HepG2 (cell line): ENCODE data around the gene H6PD. TPM values are rescaled to one million over a fixed set of nuclear protein-coding genes. Genes with fewer than 3 reads are reported as not detected.

ENCODE experiments used
- AGO2 ChIP-seq: fragments of 200-400 bp; formaldehyde crosslinking; optimal IDR thresholded peaks from 2 replicates; pipeline ENCODE3; 2017; ENCODE audit warnings: mild to moderate bottlenecking, low read depth, low read length, moderate library complexity
- CREM ChIP-seq, 2 experiments: sonication (generic) in 1 of 2; formaldehyde crosslinking in 1 of 2; IDR thresholded peaks; 2 replicates each; pipeline versions ENCODE4 v1.4.0 to v1.6.1; 2016 to 2020; ENCODE audit warnings: antibody characterized with exemption in 1 of 2, mild to moderate bottlenecking in 1 of 2, missing genetic modification reagents in 1 of 2
- HNF4G ChIP-seq, 2 experiments: sonication (generic) in 1 of 2; formaldehyde crosslinking in 1 of 2; IDR thresholded peaks; 2 replicates each; pipeline versions ENCODE4 v1.4.0 to v1.6.1; 2011 to 2020; ENCODE audit warnings: borderline replicate concordance in 2 of 2, low read depth in 2 of 2, mild to moderate bottlenecking in 2 of 2, low read length in 1 of 2, missing genetic modification reagents in 1 of 2, moderate library complexity in 1 of 2
- ISL2 ChIP-seq: sonication (generic); formaldehyde crosslinking; IDR thresholded peaks from 2 replicates; pipeline ENCODE4 v1.5.0; 2020; ENCODE audit warnings: missing genetic modification reagents
- KMT2A ChIP-seq: sonication (generic); formaldehyde crosslinking; IDR thresholded peaks from 2 replicates; pipeline ENCODE4 v1.4.0; 2020; ENCODE audit warnings: missing genetic modification reagents
- MXI1 ChIP-seq: IDR thresholded peaks from 3 replicates; pipeline ENCODE4 v1.6.1; 2012; ENCODE audit warnings: low read depth, low read length, inconsistent platforms, borderline replicate concordance
- PHF21A ChIP-seq: sonication (generic); formaldehyde crosslinking; IDR thresholded peaks from 2 replicates; pipeline ENCODE4 v1.5.0; 2020; ENCODE audit warnings: mild to moderate bottlenecking, missing genetic modification reagents
- PHF8 ChIP-seq: sonication (generic); formaldehyde crosslinking; IDR thresholded peaks from 2 replicates; pipeline ENCODE4 v1.5.0; 2020; ENCODE audit warnings: missing genetic modification reagents
- RBM39 ChIP-seq: fragments of 200-400 bp; formaldehyde crosslinking; IDR thresholded peaks from one replicate; pipeline ENCODE4 v1.6.1; 2018; ENCODE audit warnings: antibody characterized with exemption, mild to moderate bottlenecking, low read depth, low read length; ENCODE audit not compliant: poor library complexity, severe bottlenecking
- SAP130 ChIP-seq: IDR thresholded peaks from 2 replicates; pipeline ENCODE4 v1.6.1; 2016; ENCODE audit warnings: low read depth
- STAT5B ChIP-seq: sonication (generic); formaldehyde crosslinking; IDR thresholded peaks from 2 replicates; pipeline ENCODE4 v1.4.0; 2020; ENCODE audit warnings: missing genetic modification reagents
- ZNF160 ChIP-seq: sonication (generic); formaldehyde crosslinking; IDR thresholded peaks from 2 replicates; pipeline ENCODE4 v1.8.0; 2022; ENCODE audit warnings: mild to moderate bottlenecking, inconsistent platforms, missing genetic modification reagents
- ZNF251 ChIP-seq: sonication (generic); formaldehyde crosslinking; IDR thresholded peaks from 2 replicates; pipeline ENCODE4 v1.9.0; 2021; ENCODE audit warnings: mild to moderate bottlenecking, missing genetic modification reagents
- ZNF782 ChIP-seq: sonication (generic); formaldehyde crosslinking; IDR thresholded peaks from 2 replicates; pipeline ENCODE4 v1.4.0; 2020; ENCODE audit warnings: missing genetic modification reagents, mild to moderate bottlenecking, borderline replicate concordance
- polyA plus RNA-seq, 8 experiments: library from polyadenylated mRNA; depleted of rRNA in 3 of 8; stranded (reverse) in 7 of 8; unstranded in 1 of 8; fragments of >200 nt; fragmentation: Illumina TruSeq in 4 of 8; extraction: Trizol in 4 of 8; gene quantifications; 2 replicates each; pipeline versions ENCODE4 v1.2.1 to v1.2.3, GENCODE V29; 2011 to 2016; ENCODE audit warnings: low read depth in 4 of 8, missing spikeins in 1 of 8, mixed read lengths in 1 of 8; ENCODE audit not compliant: insufficient read depth in 1 of 8
- total RNA-seq, 5 experiments: library from RNA; depleted of rRNA; stranded (reverse); fragments of >200 nt; fragmentation: Illumina TruSeq; extraction: Trizol; gene quantifications; 2 replicates each; pipeline ENCODE4 v1.2.3, GENCODE V29; 2016; ENCODE audit warnings: low read depth in 1 of 5
- TF ChIP-seq, protein P1 (sequence below): IDR thresholded peaks from 2 replicates; pipeline ENCODE4 v1.6.1; 2016
- TF ChIP-seq, protein P2 (sequence below): sonication (generic); formaldehyde crosslinking; IDR thresholded peaks from 2 replicates; pipeline ENCODE4 v1.8.0; 2022; ENCODE audit warnings: missing genetic modification reagents, mild to moderate bottlenecking, borderline replicate concordance
- TF ChIP-seq, protein P3 (sequence below): IDR thresholded peaks from 2 replicates; pipeline ENCODE4 v1.6.1; 2012; ENCODE audit warnings: inconsistent platforms
- TF ChIP-seq, protein P4 (sequence below): sonication (generic); formaldehyde crosslinking; IDR thresholded peaks from 2 replicates; pipeline ENCODE4 v1.5.0; 2020; ENCODE audit warnings: mild to moderate bottlenecking, missing genetic modification reagents, borderline replicate concordance
- TF ChIP-seq, protein P5 (sequence below): sonication (generic); formaldehyde crosslinking; IDR thresholded peaks from 2 replicates; pipeline ENCODE4 v1.9.0; 2022; ENCODE audit warnings: missing genetic modification reagents, mild to moderate bottlenecking, borderline replicate concordance

H6PD gene
- total and polyA plus RNA-seq, 2 of the 13 experiments (the other 11 are each of a cell fraction or from before 2014, with no cell fraction given), result 9.3 to 14.1 TPM

DNA sequence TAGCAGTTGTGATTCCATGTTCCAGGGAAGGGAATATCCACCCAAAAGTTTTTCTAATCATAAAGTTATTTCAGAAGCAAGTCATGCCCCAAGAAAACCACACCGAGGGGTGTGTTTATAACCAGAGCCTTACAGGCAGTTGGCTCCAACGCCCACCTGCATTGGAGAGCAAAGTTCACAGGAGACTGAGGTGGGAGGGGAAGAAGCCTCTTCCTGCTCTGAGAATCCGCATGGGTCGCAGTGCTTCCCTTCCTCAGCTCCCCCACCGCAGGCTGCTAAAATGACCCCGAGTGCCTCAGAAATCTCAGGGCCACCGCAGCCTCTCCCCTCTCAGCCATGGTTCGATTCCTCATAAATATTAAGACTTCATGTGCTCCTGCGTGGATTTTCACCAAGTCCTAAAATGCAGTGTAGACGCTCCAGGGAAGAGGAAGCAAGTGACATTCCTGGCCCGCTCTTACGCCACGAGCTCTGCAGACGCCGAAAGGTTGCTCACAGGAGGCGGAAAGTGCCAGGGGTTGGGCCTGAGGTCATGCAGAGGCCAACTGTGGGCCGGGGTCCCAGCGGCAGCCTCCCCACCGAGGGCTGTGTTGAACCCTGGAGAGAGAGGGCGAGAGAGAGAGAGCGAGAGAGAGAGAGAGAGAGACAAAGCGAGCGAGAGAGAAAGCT lies 44.7 kb downstream of the H6PD start (continued):
- no peak for TF ChIP-seq RBM39
- 0 out of 2 replicates have a peak, but pooled peaks have one; percentile 22 for TF ChIP-seq KMT2A (CRISPR knock-in tag)
- TF ChIP-seq, protein P1, sequence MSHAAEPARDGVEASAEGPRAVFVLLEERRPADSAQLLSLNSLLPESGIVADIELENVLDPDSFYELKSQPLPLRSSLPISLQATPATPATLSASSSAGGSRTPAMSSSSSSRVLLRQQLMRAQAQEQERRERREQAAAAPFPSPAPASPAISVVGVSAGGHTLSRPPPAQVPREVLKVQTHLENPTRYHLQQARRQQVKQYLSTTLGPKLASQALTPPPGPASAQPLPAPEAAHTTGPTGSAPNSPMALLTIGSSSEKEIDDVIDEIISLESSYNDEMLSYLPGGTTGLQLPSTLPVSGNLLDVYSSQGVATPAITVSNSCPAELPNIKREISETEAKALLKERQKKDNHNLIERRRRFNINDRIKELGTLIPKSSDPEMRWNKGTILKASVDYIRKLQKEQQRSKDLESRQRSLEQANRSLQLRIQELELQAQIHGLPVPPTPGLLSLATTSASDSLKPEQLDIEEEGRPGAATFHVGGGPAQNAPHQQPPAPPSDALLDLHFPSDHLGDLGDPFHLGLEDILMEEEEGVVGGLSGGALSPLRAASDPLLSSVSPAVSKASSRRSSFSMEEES (CRISPR knock-in tag), result no peak
- peak; percentile 32 for TF ChIP-seq AGO2
- TF ChIP-seq ZNF160 (CRISPR knock-in tag), result peak; percentile 45; the same call in 1 of the 2 replicates
- TF ChIP-seq STAT5B, result no peak
- peak; percentile 59 for TF ChIP-seq SAP130 (CRISPR knock-in tag)
- 0 out of 2 replicates have a peak, but pooled peaks have one; percentile 19 for TF ChIP-seq ISL2 (CRISPR knock-in tag)
- TF ChIP-seq HNF4G (IDR thresholded peaks at IDR 0.05; ENCODE audit: borderline replicate concordance, low read depth, low read length), result 0 out of 2 replicates have a peak, but pooled peaks have one; percentile 28
- TF ChIP-seq HNF4G (CRISPR knock-in tag; IDR thresholded peaks at IDR 0.05; ENCODE audit: borderline replicate concordance, low read depth), result no peak
- peak; percentile 37; the same call in 1 of the 2 replicates for TF ChIP-seq PHF8 (CRISPR knock-in tag)
- peak; percentile 23; the same call in 1 of the 2 replicates for TF ChIP-seq PHF21A (CRISPR knock-in tag)
- no peak for TF ChIP-seq ZNF782 (CRISPR knock-in tag)
- no peak for TF ChIP-seq MXI1
- TF ChIP-seq, protein P2, sequence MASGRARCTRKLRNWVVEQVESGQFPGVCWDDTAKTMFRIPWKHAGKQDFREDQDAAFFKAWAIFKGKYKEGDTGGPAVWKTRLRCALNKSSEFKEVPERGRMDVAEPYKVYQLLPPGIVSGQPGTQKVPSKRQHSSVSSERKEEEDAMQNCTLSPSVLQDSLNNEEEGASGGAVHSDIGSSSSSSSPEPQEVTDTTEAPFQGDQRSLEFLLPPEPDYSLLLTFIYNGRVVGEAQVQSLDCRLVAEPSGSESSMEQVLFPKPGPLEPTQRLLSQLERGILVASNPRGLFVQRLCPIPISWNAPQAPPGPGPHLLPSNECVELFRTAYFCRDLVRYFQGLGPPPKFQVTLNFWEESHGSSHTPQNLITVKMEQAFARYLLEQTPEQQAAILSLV (CRISPR knock-in tag), result 0 out of 2 replicates have a peak, but pooled peaks have one; percentile 23
- TF ChIP-seq ZNF251 (CRISPR knock-in tag), result no peak
- TF ChIP-seq, protein P3, sequence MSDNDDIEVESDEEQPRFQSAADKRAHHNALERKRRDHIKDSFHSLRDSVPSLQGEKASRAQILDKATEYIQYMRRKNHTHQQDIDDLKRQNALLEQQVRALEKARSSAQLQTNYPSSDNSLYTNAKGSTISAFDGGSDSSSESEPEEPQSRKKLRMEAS, result peak; percentile 54; the same call in 1 of the 2 replicates
- peak; percentile 13; the same call in 1 of the 2 replicates for TF ChIP-seq CREM (IDR thresholded peaks at IDR 0.05)
- no peak for TF ChIP-seq CREM (CRISPR knock-in tag; IDR thresholded peaks at IDR 0.05)
- TF ChIP-seq, protein P4, sequence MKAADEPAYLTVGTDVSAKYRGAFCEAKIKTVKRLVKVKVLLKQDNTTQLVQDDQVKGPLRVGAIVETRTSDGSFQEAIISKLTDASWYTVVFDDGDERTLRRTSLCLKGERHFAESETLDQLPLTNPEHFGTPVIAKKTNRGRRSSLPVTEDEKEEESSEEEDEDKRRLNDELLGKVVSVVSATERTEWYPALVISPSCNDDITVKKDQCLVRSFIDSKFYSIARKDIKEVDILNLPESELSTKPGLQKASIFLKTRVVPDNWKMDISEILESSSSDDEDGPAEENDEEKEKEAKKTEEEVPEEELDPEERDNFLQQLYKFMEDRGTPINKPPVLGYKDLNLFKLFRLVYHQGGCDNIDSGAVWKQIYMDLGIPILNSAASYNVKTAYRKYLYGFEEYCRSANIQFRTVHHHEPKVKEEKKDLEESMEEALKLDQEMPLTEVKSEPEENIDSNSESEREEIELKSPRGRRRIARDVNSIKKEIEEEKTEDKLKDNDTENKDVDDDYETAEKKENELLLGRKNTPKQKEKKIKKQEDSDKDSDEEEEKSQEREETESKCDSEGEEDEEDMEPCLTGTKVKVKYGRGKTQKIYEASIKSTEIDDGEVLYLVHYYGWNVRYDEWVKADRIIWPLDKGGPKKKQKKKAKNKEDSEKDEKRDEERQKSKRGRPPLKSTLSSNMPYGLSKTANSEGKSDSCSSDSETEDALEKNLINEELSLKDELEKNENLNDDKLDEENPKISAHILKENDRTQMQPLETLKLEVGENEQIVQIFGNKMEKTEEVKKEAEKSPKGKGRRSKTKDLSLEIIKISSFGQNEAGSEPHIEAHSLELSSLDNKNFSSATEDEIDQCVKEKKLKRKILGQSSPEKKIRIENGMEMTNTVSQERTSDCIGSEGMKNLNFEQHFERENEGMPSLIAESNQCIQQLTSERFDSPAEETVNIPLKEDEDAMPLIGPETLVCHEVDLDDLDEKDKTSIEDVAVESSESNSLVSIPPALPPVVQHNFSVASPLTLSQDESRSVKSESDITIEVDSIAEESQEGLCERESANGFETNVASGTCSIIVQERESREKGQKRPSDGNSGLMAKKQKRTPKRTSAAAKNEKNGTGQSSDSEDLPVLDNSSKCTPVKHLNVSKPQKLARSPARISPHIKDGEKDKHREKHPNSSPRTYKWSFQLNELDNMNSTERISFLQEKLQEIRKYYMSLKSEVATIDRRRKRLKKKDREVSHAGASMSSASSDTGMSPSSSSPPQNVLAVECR (CRISPR knock-in tag), result peak; percentile 39; the same call in 1 of the 2 replicates
- TF ChIP-seq, protein P5, sequence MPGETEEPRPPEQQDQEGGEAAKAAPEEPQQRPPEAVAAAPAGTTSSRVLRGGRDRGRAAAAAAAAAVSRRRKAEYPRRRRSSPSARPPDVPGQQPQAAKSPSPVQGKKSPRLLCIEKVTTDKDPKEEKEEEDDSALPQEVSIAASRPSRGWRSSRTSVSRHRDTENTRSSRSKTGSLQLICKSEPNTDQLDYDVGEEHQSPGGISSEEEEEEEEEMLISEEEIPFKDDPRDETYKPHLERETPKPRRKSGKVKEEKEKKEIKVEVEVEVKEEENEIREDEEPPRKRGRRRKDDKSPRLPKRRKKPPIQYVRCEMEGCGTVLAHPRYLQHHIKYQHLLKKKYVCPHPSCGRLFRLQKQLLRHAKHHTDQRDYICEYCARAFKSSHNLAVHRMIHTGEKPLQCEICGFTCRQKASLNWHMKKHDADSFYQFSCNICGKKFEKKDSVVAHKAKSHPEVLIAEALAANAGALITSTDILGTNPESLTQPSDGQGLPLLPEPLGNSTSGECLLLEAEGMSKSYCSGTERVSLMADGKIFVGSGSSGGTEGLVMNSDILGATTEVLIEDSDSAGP (CRISPR knock-in tag), result peak; percentile 47; the same call in 1 of the 2 replicates
